Measurements from ENCODE around the gene ACSL1.

ACSL1 gene

GRCh38 chr4:184769141-184769765 lies 56.5 kb downstream of the ACSL1 start:
- no peak for DNase-seq (ENCODE audit: low spot score)
- TF ChIP-seq, protein P1, sequence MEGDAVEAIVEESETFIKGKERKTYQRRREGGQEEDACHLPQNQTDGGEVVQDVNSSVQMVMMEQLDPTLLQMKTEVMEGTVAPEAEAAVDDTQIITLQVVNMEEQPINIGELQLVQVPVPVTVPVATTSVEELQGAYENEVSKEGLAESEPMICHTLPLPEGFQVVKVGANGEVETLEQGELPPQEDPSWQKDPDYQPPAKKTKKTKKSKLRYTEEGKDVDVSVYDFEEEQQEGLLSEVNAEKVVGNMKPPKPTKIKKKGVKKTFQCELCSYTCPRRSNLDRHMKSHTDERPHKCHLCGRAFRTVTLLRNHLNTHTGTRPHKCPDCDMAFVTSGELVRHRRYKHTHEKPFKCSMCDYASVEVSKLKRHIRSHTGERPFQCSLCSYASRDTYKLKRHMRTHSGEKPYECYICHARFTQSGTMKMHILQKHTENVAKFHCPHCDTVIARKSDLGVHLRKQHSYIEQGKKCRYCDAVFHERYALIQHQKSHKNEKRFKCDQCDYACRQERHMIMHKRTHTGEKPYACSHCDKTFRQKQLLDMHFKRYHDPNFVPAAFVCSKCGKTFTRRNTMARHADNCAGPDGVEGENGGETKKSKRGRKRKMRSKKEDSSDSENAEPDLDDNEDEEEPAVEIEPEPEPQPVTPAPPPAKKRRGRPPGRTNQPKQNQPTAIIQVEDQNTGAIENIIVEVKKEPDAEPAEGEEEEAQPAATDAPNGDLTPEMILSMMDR (IDR thresholded peaks at IDR 0.05) = no peak
- H3K4me3 ChIP-seq = no peak overlapping the region
- H3K27ac ChIP-seq = no peak overlapping the region

GRCh38 chr4:184768296-184768695 lies 57.5 kb downstream of the ACSL1 start:
- TF ChIP-seq, protein P1 (IDR thresholded peaks at IDR 0.05) = no peak
- H3K27ac ChIP-seq = no peak overlapping the region
- no peak for DNase-seq (ENCODE audit: low spot score)
- no peak overlapping the region for H3K4me3 ChIP-seq

DNA sequence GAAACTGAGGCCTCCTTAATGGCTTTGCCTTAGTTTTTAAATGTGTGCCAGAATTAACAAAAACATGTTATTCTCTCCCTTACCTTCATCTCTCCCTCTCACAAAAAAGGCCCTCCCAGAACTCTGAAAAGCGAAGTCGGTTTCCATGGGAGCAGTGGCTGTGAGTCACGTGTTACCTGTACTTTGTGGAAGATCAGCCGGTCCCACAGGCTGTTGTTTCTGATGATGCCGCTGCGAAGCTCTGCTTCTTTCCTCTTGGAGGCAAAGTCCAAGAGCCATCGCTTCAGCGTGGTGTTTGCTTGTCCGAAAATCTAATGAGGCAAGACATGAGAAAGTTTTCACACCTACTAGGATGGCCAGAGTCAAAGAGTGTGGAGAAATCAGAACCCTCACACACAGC lies 59.3 kb downstream of the ACSL1 start:
- TF ChIP-seq, protein P1 (IDR thresholded peaks at IDR 0.05) = no peak
- no peak for DNase-seq (ENCODE audit: low spot score)
- no peak overlapping the region for H3K27ac ChIP-seq
- no peak overlapping the region for H3K4me3 ChIP-seq

DNA sequence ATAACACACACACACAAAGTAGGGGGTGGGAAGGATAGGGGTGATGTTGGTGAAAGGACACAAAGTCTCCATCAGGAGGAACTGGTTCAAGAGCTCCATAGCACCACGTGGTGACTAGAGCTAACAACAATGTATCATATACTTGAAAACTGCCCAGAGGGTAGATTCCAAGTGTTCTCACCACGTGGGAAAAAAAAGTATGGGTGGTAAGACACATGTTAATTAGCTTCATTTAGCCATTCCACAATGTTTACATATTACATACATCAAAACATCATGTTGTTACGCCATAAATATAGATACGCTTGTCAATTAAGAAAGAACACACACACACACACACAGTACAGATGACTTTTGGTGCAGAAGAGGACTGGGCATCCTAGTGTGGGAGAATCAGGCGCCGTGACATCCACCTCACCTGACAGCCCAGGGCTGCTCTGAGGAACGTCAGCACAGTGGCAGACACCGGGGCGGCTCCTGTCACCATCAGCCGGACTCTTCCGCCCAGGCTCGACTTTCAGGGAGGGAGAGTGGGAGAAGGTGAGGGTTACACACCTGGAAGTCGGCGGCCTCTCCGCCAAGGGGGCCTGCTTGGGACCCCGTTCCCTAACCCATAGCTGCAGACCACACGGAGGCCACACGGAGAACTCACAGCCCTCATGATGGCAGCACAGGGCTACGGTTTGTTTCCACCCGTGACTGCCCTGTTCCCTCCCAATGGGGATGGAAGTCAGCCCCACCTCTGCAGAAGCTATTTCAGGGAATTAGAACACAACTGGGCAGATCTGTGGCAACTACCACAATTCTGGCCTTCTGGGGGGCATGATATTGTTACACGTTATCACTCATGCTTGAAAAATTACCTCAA lies 60.1 kb downstream of the ACSL1 start:
- TF ChIP-seq, protein P1 (IDR thresholded peaks at IDR 0.05) = no peak
- Histone ChIP-seq H3K4me3 (no peak overlapping the region), H3K27ac (no peak overlapping the region)
- DNase-seq (ENCODE audit: low spot score) = no peak

GRCh38 chr4:184764601-184765000 lies 61.2 kb downstream of the ACSL1 start:
- Histone ChIP-seq H3K27ac (no peak overlapping the region), H3K4me3 (no peak overlapping the region)
- TF ChIP-seq, protein P1 (IDR thresholded peaks at IDR 0.05) = no peak
- DNase-seq (ENCODE audit: low spot score) = no peak

DNA sequence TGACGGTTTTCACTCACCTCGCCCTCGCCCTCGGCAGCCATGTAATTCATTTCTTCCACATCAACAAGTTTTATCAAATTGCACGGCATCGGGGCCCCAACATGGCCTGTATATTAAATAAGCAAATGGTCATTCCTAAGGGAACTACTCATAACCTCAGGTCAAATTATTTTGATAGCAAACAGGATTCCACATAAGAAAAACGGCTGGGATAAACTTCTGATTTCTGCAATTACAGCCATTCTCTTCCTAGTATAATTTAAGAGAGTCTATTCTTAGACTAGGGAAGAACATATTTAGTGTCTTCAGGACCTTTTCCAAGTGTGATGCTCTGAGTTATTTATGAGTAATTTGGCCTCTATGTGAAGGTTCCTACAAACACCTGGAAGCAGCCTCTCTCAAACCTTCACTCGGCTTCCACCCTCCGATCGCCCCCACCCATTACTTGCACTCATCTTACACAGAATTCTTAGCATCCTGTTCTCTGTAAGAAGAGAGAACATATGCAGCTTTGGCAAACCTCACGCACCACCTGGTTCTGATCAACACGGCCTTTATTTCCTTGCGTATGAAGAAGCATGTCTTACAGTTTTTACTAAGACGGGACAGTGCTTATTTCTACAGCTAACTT lies 62.5 kb downstream of the ACSL1 start:
- no peak overlapping the region for H3K27ac ChIP-seq
- TF ChIP-seq, protein P1 (IDR thresholded peaks at IDR 0.05) = no peak
- DNase-seq (ENCODE audit: low spot score) = no peak
- H3K4me3 ChIP-seq = no peak overlapping the region
